ENCODE results near the gene UBE2D2. TPM values are rescaled to one million over a fixed set of nuclear protein-coding genes. Genes with fewer than 3 reads are reported as not detected.

UBE2D2 gene
- total and polyA plus RNA-seq, 10 of the 15 experiments (the other 5 are each of a cell fraction or from before 2014, with no cell fraction given) = 58.6 to 245 (median 128) TPM

DNA sequence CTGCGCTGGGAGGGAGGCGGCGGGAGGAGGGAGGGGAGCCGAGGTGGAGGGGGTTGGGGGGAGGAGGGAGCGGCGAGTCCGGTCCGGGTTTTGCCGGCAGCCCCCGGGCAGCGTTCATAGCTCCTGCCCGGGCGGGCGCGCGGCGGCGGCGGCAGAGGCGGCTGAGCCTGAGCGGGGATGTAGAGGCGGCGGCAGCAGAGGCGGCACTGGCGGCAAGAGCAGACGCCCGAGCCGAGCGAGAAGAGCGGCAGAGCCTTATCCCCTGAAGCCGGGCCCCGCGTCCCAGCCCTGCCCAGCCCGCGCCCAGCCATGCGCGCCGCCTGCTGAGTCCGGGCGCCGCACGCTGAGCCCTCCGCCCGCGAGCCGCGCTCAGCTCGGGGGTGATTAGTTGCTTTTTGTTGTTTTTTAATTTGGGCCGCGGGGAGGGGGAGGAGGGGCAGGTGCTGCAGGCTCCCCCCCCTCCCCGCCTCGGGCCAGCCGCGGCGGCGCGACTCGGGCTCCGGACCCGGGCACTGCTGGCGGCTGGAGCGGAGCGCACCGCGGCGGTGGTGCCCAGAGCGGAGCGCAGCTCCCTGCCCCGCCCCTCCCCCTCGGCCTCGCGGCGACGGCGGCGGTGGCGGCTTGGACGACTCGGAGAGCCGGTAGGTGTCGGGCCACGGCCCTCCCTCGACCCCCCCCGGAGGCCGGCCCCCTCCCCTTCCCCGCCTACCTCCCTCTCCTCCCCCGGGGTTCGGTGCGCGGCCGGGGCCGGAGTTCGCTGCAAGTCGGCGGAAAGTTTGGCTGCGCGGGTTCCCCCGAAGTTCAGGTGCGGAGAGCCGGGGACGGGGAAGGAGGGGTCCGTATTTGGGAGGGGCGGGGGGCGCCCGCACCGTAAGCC lies 87.3 kb downstream of the UBE2D2 start, which contains the start of gene CXXC5 (continued):
- TF ChIP-seq, protein P1, sequence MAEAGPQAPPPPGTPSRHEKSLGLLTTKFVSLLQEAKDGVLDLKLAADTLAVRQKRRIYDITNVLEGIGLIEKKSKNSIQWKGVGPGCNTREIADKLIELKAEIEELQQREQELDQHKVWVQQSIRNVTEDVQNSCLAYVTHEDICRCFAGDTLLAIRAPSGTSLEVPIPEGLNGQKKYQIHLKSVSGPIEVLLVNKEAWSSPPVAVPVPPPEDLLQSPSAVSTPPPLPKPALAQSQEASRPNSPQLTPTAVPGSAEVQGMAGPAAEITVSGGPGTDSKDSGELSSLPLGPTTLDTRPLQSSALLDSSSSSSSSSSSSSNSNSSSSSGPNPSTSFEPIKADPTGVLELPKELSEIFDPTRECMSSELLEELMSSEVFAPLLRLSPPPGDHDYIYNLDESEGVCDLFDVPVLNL (IDR thresholded peaks at IDR 0.05; ENCODE audit: low read depth, low read length) = no peak
- TF ChIP-seq POLR2AphosphoS2 (IDR thresholded peaks at IDR 0.05; ENCODE audit: low read depth, low read length) = 0 out of 2 replicates have a peak, but pooled peaks have one; percentile 28
- TF ChIP-seq, protein P2, sequence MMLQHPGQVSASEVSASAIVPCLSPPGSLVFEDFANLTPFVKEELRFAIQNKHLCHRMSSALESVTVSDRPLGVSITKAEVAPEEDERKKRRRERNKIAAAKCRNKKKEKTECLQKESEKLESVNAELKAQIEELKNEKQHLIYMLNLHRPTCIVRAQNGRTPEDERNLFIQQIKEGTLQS (IDR thresholded peaks at IDR 0.05; ENCODE audit: borderline replicate concordance, extremely low read depth, low read depth, low read length) = no peak
- TF ChIP-seq RELA (IDR thresholded peaks at IDR 0.05; ENCODE audit: borderline replicate concordance, partially characterized antibody) = peak; percentile 55
- TF ChIP-seq HDAC6 (IDR thresholded peaks at IDR 0.05; ENCODE audit: unreplicated experiment) = no peak
- TF ChIP-seq BHLHE40 (IDR thresholded peaks at IDR 0.05; ENCODE audit: borderline replicate concordance in 1 of 2, low read depth in 2 of 2, low read length in 1 of 2) = peak in 1 of 2 experiments; percentile 63; a peak in 2 of 4 replicates
- TF ChIP-seq JUND (IDR thresholded peaks at IDR 0.05; ENCODE audit: low read depth, low read length) = no peak
- peak in 1 of 2 experiments; percentile 60; a peak in 2 of 3 replicates for TF ChIP-seq EGR1 (IDR thresholded peaks at IDR 0.05; ENCODE audit: borderline replicate concordance in 1 of 2, low read depth in 2 of 2, low read length in 2 of 2)
- TF ChIP-seq GABPA (IDR thresholded peaks at IDR 0.05; ENCODE audit: low read depth) = no peak
- TF ChIP-seq CEBPB (IDR thresholded peaks at IDR 0.05; ENCODE audit: borderline replicate concordance in 1 of 2, low read depth in 2 of 2, low read length in 2 of 2) = no peak
- TF ChIP-seq IRF4 (IDR thresholded peaks at IDR 0.05; ENCODE audit: low read depth, low read length) = no peak
- TF ChIP-seq, protein P3, sequence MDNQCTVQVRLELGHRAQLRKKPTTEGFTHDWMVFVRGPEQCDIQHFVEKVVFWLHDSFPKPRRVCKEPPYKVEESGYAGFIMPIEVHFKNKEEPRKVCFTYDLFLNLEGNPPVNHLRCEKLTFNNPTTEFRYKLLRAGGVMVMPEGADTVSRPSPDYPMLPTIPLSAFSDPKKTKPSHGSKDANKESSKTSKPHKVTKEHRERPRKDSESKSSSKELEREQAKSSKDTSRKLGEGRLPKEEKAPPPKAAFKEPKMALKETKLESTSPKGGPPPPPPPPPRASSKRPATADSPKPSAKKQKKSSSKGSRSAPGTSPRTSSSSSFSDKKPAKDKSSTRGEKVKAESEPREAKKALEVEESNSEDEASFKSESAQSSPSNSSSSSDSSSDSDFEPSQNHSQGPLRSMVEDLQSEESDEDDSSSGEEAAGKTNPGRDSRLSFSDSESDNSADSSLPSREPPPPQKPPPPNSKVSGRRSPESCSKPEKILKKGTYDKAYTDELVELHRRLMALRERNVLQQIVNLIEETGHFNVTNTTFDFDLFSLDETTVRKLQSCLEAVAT (IDR thresholded peaks at IDR 0.05) = no peak
- TF ChIP-seq BCL11A (IDR thresholded peaks at IDR 0.05; ENCODE audit: low read depth, low read length) = no peak
- TF ChIP-seq ETV6 (conservative IDR thresholded peaks at IDR 0.05 in 1 of 2, IDR thresholded peaks at IDR 0.05 in 1 of 2; ENCODE audit: borderline replicate concordance in 1 of 2, low read depth in 1 of 2) = no peak
- no peak for TF ChIP-seq JUNB (IDR thresholded peaks at IDR 0.05)
- TF ChIP-seq POLR2A (IDR thresholded peaks at IDR 0.05; ENCODE audit: low read depth, low read length) = peak; percentile 83
- peak; percentile 86 for TF ChIP-seq SP1 (IDR thresholded peaks at IDR 0.05; ENCODE audit: low read depth, low read length)
- TF ChIP-seq LARP7 (IDR thresholded peaks at IDR 0.05) = peak; percentile 99
- TF ChIP-seq IKZF1 (conservative IDR thresholded peaks at IDR 0.05) = peak; percentile 69
- peak; percentile 70; the same call in 1 of the 2 replicates for TF ChIP-seq RB1 (IDR thresholded peaks at IDR 0.05; ENCODE audit: borderline replicate concordance)
- TF ChIP-seq, protein P4, sequence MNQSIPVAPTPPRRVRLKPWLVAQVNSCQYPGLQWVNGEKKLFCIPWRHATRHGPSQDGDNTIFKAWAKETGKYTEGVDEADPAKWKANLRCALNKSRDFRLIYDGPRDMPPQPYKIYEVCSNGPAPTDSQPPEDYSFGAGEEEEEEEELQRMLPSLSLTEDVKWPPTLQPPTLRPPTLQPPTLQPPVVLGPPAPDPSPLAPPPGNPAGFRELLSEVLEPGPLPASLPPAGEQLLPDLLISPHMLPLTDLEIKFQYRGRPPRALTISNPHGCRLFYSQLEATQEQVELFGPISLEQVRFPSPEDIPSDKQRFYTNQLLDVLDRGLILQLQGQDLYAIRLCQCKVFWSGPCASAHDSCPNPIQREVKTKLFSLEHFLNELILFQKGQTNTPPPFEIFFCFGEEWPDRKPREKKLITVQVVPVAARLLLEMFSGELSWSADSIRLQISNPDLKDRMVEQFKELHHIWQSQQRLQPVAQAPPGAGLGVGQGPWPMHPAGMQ (IDR thresholded peaks at IDR 0.05; ENCODE audit: borderline replicate concordance) = no peak
- TF ChIP-seq YY1 (IDR thresholded peaks at IDR 0.05; ENCODE audit: low read depth, low read length) = peak; percentile 70; the same call in 1 of the 2 replicates
- TF ChIP-seq ZNF207 (IDR thresholded peaks at IDR 0.05; ENCODE audit: borderline replicate concordance) = peak; percentile 61; the same call in 1 of the 2 replicates
- TF ChIP-seq FOS (IDR thresholded peaks at IDR 0.05; ENCODE audit: borderline replicate concordance, extremely low read depth, insufficient read length) = no peak
- peak; percentile 76 for TF ChIP-seq GATAD2B (conservative IDR thresholded peaks at IDR 0.05; ENCODE audit: low read depth)
- 0 out of 2 replicates have a peak, but pooled peaks have one; percentile 28 for TF ChIP-seq ZNF217 (IDR thresholded peaks at IDR 0.05)
- TF ChIP-seq RCOR1 (conservative IDR thresholded peaks at IDR 0.05; ENCODE audit: low read depth, low read length) = no peak
